ENCODE results near the gene PIM3. TPM values are rescaled to one million over a fixed set of nuclear protein-coding genes. Genes with fewer than 3 reads are reported as not detected.

PIM3 gene
- total RNA-seq, 2 donors from 2014 or later, result 227 to 241 TPM

DNA sequence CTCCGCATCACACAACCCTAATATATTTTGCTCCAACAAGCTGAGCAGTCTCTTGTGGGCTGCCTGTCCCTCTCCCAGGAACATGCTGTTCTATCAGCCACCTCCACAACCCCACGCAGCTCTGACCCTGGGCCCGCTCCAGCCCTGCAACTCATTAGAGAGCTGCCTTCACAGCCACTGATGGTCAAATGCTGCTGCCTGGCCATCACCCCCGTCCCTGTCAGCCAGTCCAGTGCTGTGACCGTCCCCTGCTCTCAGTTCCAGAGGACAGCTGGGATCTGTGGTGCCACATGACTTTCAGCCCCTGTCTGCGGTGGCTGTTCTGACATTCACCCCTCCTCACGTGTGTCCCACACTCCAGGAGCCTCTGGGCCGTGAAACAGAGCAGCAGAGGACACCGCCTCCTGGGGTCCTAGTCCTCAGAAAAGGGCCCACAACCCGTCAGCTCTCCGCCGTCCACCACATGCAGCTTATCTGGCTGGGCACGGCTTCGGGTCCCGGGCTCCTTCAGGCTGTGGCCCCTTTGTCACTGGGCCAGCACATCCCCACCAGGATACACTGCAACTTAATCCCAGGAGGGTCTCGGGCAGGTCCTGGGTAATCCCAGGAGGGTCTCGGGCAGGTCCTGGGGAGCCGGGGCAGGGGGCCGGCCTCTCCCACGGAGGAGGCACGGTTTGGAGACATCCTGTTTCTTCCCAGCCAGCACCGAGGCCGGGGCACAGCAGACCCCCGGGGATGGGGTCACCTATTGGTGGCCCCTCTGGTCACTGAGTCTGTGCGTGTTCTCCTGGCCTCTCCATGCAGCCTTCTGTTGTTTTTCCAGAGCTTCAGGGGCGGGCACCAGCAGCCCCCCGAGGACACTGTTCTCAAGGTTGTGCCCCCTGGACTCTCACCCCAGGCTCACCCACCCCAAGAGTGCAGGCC lies 27.1 kb upstream of the PIM3 start:
- Mint-ChIP-seq H3K4me1 (peaks cover 19% of the 10 kb centered on the region), H3K27me3 (no peaks in the 10 kb centered on the region), H3K4me3 (peak overlapping the region; percentile 67), H3K36me3 (ENCODE audit: low read depth) (no peaks in the 10 kb centered on the region), H3K27ac (peak overlapping the region; percentile 86)
- DNase-seq (no peak), ATAC-seq (no peak)
- H3K9me3 ChIP-seq (ENCODE audit: control insufficient read depth, low read length, poor library complexity, severe bottlenecking), result no peaks in the 10 kb centered on the region

DNA sequence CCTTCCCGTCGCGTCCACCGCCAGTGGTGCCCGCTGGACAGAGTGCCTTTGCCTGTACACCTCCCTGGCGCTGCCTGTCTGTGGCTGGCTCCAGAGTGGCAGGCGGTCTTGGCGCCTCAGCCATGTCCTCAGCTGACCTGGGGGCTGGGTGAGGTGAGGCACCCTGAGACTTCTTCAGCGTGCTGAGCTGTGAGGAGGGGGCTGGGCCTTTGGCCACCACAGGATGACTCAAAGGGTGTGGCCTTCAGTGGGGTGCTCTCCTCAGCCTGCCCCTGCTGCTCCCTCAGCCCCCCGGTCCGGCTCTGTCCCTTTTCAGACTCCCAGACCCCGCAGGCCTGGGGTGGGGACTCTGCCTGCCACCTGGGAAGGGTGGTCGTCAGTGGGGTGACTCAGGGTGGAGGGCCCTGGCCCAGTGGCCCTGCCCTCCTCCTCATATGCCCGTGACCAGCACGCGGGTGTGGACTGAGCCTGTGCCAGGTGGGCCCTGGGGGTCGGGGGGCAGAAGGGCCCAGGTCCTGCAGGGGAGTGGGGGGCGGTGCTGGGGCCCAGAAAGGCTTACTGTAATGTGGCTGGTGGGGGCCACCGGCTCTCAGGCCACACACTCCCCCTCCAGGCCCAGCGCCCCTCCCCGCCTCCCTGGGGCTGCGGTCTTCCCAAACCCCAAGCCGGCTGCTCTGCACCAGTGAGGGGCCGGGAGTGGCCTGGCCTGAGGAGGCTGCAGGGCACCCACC lies 26.2 kb upstream of the PIM3 start:
- no peaks in the 10 kb centered on the region for H3K36me3 Mint-ChIP-seq (ENCODE audit: low read depth)

DNA sequence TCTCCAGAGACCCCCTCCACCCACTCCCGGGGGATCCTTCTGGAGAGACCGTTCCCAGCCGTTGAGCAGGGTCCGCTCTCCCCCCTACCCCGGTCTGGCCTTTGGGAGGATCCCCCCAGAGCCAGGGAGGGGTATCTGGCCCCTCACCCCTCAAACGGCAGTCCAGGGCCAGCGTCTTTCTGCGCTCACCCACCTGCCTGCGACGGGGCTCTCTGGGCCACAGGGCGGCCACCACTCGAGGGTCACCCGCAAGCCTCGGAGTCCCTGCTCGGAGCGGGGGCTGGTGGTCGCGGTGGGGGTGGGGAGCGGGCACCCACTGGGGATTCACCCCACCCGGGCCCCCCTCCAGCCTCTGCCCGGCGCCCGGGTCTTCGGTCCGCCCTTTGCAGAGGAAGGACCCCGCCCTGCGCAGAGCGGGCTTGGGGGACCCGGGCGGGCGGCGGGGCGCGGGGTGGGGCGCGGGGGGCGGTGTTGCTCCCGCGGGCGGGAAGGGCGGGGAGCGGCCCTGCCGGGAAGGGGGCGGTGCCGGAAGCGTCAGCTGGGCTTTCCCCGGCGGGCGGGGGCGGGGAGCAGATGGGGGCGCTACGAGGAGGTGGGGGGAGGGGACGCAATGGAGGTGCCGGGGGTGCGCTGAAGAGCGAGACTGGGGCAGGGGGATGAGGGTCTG lies 25.5 kb upstream of the PIM3 start:
- Mint-ChIP-seq H3K27ac (no peak overlapping the region), H3K36me3 (ENCODE audit: low read depth) (no peaks in the 10 kb centered on the region)
- ATAC-seq, result peak; percentile 32

More for the DNA sequence above, 26.2 kb upstream of the PIM3 start:
- Mint-ChIP-seq H3K4me1 (peaks cover 19% of the 10 kb centered on the region), H3K27ac (peak overlapping the region; percentile 86), H3K27me3 (no peaks in the 10 kb centered on the region), H3K4me3 (peak overlapping the region; percentile 67)
- ATAC-seq, result no peak
- peak in 1 of 3 donors; percentile 33 for DNase-seq
- no peaks in the 10 kb centered on the region for H3K9me3 ChIP-seq (ENCODE audit: control insufficient read depth, low read length, poor library complexity, severe bottlenecking)

DNA sequence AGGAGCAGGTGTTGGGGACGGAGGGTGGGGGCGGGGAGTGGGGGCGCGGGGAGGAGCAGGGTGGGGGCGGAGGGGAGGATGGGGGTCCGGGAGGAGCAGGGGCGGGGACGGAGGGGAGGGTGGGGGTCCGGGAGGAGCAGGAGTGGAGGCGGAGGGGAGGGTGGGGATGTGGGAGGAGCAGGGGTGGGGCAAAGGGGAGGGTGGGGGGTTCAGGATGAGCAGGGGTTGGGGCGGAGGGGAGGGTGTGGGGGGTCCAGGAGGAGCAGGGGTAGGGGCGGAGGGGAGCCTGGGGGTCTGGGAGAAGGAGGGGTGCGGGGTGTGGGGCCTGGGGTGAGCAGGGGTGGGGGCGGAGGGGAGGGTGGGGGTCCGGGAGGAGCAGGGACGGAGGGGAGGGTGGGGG lies 25.0 kb upstream of the PIM3 start:
- H3K27ac Mint-ChIP-seq, result no peak overlapping the region
- H3K4me1 Mint-ChIP-seq, result peaks cover 16% of the 10 kb centered on the region
- ATAC-seq (no peak), DNase-seq (peak in 1 of 3 donors; percentile 38)
- no peaks in the 10 kb centered on the region for H3K36me3 Mint-ChIP-seq (ENCODE audit: low read depth)
- no peaks in the 10 kb centered on the region for H3K27me3 Mint-ChIP-seq
- no peaks in the 10 kb centered on the region for H3K9me3 ChIP-seq (ENCODE audit: control insufficient read depth, low read length, poor library complexity, severe bottlenecking)
- peak overlapping the region; percentile 79 for H3K4me3 Mint-ChIP-seq

More for the DNA sequence above, 25.5 kb upstream of the PIM3 start:
- no peaks in the 10 kb centered on the region for H3K9me3 ChIP-seq (ENCODE audit: control insufficient read depth, low read length, poor library complexity, severe bottlenecking)
- Mint-ChIP-seq H3K4me1 (peaks cover 19% of the 10 kb centered on the region), H3K27me3 (no peaks in the 10 kb centered on the region), H3K4me3 (peak overlapping the region; percentile 71)
- DNase-seq, result peak; percentile 85 to 89 (median 86)

DNA sequence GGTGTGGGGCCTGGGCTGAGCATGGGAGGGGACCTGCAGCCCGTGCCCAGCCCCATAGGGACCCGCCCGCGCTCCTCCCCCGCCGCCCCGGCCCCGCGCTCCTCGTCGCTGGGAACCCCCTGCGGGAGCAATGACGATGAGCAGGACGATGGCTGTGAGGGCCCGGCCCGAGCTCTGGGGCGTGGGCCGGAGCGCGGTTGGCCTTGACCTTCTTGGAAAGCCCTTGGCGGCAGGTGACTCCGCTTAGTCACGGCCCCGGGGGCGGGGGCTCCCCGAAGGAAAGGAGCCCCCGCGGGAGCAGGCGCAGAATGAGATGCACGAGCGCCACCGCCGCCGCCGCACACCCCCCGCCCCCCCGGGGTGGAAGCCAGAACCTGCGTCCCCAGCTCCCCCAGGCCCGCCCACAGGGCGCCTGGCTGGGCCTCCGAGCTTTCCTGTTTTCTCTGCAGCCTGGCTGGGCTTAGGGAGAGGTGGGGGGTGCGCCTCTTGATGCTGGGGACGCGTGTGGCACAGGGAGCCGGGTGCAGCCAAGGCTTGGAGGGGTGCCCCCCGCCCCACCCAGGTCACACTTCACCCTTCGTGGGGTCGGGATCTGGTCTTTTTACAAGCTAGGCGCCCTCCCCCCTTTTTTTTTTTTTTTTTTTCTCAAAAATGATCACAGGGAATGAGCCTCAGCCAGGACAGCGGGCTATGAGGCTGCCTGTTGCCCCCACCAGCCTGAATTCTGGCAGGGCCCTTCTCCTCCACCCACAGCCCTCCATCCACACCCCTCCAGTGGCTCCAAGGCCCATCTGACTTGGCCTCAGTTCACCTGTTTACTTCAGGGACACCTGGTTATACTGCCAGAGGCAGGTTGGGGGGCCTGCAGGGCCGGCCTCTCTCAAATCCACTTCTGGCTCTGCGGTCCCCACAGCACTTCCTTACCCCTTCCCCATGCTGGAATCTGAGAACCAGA lies 24.3 kb upstream of the PIM3 start:
- peak; percentile 90 to 94 (median 94) for DNase-seq
- no peaks in the 10 kb centered on the region for H3K27me3 Mint-ChIP-seq
- peak overlapping the region; percentile 79 for H3K4me3 Mint-ChIP-seq
- peak overlapping the region; percentile 82 for H3K27ac Mint-ChIP-seq
- no peaks in the 10 kb centered on the region for H3K9me3 ChIP-seq (ENCODE audit: control insufficient read depth, low read length, poor library complexity, severe bottlenecking)
- no peaks in the 10 kb centered on the region for H3K36me3 Mint-ChIP-seq (ENCODE audit: low read depth)
- ATAC-seq, result peak; percentile 85
- peaks cover 13% of the 10 kb centered on the region for H3K4me1 Mint-ChIP-seq

DNA sequence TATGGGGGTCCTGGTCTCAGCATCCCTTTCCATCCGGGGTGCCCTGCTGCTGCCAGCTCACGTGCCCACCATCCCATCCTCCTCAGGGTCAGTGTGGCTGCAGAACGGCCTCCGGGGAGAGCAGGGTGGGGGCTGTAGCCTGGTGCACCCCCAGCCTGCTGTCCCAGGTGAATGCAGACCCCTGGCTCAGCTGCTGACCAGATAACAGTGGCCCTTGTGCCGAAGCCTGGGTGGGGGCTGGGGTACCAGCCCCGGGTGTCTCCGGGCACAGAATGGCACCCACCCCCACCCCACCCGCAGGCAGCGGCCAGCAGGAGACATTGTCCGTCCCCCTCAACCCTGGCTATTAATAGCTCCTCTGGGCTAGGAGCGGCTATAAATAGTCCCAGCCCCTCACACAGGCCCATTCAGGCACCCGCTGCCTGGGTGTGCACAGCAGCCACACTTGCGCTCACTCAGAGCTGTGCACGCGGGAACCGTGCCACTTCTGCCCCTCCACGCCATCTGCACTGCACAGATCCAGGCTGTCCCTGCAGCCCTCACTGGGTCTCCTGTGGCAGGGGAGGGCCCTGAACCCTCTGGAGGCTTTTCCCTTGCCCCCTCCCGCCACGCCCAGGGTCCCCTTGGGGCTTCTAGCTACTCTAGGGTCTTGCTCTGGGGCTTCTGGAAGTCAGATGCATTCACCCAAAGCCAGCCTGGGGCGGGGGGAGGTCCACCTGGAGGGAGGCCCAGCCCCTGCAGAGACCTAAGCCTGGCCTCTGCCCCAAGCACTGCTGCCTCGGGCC lies 23.4 kb upstream of the PIM3 start:
- Mint-ChIP-seq H3K36me3 (ENCODE audit: low read depth) (no peaks in the 10 kb centered on the region), H3K4me1 (peaks cover 12% of the 10 kb centered on the region), H3K4me3 (peak overlapping the region; percentile 79), H3K27me3 (no peaks in the 10 kb centered on the region), H3K27ac (peak overlapping the region; percentile 82)
- DNase-seq (no peak), ATAC-seq (no peak)
- H3K9me3 ChIP-seq (ENCODE audit: control insufficient read depth, low read length, poor library complexity, severe bottlenecking), result no peaks in the 10 kb centered on the region

DNA sequence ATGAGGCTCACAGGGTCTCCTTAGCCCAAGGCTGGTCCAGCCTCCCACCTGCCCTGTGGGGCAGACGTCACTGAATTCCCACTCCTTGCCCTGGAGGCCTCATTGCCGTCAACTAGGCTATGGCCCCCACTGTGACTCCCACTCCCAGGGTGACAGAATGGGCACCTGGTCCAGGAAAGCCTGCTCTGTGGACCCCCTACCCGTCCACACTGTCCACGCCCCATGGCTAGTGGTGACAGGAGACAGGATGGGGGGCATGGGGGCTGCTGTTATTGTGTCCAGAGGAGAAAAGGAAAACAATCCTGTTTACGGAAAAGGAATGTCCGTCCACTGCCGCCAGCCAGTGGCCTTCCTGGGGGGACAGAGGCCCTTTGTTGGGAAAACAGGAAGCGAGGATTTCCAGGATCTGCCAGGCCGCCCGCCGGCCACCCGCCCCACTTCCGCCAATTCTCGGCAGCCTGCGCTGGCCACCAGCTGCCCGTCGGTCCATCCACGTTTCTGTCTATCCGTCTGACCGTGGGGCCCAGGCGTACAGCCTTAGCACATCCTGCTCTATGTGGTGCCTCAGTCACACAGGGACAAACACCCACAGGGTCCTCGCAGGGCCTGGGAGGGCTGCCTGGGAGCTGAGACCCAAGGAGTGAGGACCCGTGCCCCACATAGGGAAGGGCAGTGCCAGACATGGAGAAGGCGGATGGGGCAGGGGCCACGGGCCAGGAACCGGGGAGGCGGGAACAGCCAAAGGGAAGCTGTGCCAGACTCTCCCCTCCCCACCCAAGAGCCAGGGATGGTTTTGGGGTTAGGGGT lies 22.6 kb upstream of the PIM3 start:
- Mint-ChIP-seq H3K27ac (peak overlapping the region; percentile 82), H3K4me1 (peaks cover 11% of the 10 kb centered on the region), H3K27me3 (no peaks in the 10 kb centered on the region), H3K4me3 (no peak overlapping the region), H3K36me3 (ENCODE audit: low read depth) (no peaks in the 10 kb centered on the region)
- DNase-seq, result no peak
- H3K9me3 ChIP-seq (ENCODE audit: control insufficient read depth, low read length, poor library complexity, severe bottlenecking), result no peaks in the 10 kb centered on the region
- ATAC-seq, result no peak

DNA sequence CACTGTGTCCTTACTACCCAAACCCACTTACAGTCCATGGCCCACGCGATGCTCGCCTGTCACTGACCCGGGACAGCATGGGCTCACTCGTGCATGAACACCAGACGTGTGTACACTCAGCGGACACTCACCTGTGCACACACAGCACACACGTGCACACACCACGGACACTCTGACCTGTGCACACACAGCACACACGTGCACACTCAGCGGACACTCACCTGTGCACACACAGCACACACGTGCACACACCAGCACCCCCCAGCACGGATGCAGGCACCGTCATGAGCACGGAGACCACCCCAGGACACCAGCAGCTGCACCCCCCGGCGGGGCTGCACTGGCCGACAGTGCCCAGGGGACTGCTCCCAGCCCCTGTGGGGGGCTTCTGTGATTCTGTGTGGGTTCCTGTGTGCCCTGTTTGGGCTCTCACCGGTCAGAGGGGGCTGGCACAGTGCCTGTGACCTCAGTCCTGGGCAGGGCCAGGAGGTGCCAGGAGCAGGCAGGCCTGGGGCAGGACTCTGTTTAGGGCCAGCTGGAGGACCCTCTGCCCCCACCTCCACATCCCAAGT lies 21.9 kb upstream of the PIM3 start:
- no peak for ATAC-seq

DNA sequence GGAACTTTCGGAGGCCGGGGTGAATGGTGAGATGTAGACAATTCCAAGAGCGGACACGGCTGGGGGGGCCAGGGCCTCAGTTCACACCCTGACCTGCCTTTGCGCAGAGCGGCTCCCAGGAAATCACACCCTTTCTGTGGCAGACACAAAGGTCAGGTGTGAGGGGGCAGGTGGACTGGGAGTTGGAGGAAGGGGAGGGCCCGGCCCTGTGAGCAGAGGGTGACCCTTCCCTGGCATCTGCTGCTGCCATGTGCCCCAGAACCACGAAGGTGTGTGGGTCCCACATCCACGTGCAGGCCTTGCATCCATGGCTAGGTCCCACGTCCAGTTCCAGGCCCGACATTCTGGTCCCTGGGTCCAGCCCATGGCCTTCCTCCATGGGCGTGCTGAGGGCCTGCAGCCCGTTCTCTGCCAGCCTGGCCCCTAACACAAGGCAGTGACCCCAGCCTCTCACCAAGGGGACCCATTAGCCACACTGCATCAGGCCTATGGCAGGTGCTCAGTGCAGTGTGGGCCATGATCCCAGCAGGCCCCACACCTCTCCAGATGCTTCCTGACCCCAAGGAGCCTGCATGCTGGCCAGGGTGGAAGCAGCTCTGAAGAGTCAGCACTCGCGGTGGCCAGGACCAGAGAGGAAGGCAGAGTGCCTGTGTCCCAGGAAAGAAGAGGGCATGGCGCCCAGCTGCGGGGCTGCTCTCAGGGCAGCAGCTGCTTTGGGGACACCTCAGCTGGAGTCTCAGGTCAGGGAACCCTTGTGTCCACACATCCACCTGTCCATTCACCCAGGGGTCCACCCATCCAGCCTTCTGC lies 18.9 kb upstream of the PIM3 start:
- Mint-ChIP-seq H3K36me3 (ENCODE audit: low read depth) (no peaks in the 10 kb centered on the region), H3K27me3 (no peaks in the 10 kb centered on the region), H3K4me1 (peaks cover 10% of the 10 kb centered on the region), H3K4me3 (no peak overlapping the region), H3K27ac (no peak overlapping the region)
- no peaks in the 10 kb centered on the region for H3K9me3 ChIP-seq (ENCODE audit: control insufficient read depth, low read length, poor library complexity, severe bottlenecking)
- DNase-seq (no peak), ATAC-seq (no peak)

More for the DNA sequence above, 21.9 kb upstream of the PIM3 start:
- Mint-ChIP-seq H3K27ac (peak overlapping the region; percentile 82), H3K36me3 (ENCODE audit: low read depth) (no peaks in the 10 kb centered on the region), H3K4me3 (no peak overlapping the region), H3K27me3 (no peaks in the 10 kb centered on the region), H3K4me1 (peaks cover 7% of the 10 kb centered on the region)
- no peaks in the 10 kb centered on the region for H3K9me3 ChIP-seq (ENCODE audit: control insufficient read depth, low read length, poor library complexity, severe bottlenecking)
- no peak for DNase-seq

DNA sequence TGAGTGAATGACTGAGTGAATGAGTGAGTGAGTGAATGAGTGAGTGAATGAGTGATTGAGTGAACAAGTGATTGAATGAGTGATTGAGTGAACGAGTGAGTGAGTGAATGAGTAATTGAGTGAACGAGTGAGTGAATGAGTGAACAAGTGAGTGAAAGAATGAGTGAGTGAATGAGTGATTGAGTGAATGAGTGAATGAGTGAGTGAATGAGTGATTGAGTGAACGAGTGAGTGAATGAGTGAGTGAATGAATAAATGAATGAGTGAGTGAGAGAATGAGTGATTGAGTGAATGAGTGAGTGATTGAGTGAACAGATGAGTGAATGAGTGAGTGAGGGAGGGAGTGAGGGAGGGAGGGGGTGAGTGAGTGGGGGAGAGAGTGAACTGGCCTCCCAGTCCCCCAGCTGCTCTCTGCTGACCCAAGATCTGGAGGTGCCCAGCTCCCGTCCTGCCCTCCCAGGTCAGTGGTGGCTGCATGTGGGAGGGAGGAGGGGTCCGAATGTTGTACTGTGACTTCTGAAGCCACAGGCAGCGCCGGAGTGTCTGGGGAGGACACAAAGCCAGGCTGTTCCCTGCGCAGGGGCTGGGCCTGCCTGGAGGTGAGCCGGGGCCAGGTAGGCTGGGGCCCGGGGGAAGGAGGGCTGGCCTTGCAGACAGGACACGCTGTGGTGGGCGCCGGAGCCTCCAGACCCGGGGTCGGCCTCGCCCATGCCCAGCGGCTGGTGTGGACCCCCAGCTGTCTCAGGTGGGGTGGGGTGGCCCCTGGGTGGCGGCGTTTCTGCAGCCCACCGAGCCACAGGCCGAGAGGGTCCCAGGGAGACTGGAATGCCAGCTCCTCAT lies 17.8 kb upstream of the PIM3 start:
- H3K36me3 Mint-ChIP-seq (ENCODE audit: low read depth), result no peaks in the 10 kb centered on the region
- no peak overlapping the region for H3K4me3 Mint-ChIP-seq
- H3K27me3 Mint-ChIP-seq, result no peaks in the 10 kb centered on the region
- ATAC-seq, result no peak
- peaks cover 9% of the 10 kb centered on the region for H3K4me1 Mint-ChIP-seq
- H3K27ac Mint-ChIP-seq, result no peak overlapping the region
- no peaks in the 10 kb centered on the region for H3K9me3 ChIP-seq (ENCODE audit: control insufficient read depth, low read length, poor library complexity, severe bottlenecking)
- DNase-seq, result no peak

Data from T-helper 17 cell (primary cell).